Measurements from ENCODE around the gene OTOP2.

The OTOP2 gene

DNA sequence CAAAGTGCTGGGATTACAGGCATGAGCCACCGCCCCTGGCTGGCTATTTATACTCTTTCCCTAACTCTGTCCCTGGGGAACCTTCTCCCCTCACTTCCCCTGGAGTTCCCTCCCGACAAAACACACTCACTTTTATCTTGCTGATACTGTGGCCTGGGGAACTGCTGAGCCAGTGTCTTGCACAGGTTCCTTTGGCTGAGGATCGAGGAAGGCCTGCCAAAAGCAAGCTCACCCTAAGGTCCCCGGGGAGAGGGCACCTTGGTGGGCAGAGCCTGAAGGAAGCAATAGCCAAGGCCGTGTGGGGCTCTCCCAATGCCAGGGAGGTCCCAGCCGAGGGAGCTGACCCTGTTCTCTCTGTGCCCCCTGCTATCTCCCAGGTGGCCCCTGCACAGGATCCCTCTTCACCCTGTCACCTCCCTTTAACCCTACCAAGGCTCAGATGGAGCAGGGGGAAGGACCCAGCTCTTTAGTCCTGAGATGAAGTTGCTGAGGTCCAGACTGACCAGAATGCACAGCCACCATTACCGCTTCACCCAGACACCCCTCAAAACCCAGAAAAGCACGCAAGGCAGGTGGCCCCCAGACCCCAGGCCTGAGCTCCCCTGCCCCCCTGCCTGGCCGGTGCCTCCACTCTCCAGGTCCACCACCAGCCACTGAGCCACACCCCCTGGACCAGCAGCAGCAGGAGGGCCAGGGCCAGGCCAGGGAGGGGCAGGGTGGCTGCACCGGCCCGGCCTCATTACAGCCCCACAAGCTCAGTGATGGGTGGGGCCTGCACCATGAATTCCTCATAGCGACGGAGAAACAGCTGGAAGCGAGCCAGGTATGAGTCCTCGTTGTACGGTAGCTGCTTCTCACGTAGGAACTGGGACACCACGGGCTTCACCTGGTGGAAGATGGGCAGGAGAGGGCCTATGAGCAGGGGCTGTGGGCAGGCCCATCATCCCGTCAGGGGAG, 46.2 kb upstream of the OTOP2 start:
- TF ChIP-seq CTCF (IDR thresholded peaks at IDR 0.05): no peak
- Histone ChIP-seq H3K27me3 (ENCODE audit: control insufficient read depth, insufficient read depth, low read length) (no peaks in the 10 kb centered on the region), H3K9ac (no peak overlapping the region), H3K9me3 (ENCODE audit: control insufficient read depth, low read length) (no peaks in the 10 kb centered on the region), H3K27ac (peak overlapping the region; percentile 54), H2AFZ (peak overlapping the region; percentile 85), H3K79me2 (no peaks in the 10 kb centered on the region), H3K36me3 (ENCODE audit: control insufficient read depth, insufficient read depth, low read length) (no peaks in the 10 kb centered on the region), H3K4me1 (peaks cover 15% of the 10 kb centered on the region), H3K4me2 (ENCODE audit: low read length) (no peak overlapping the region), H3K4me3 (ENCODE audit: low read depth, low read length) (no peak overlapping the region)

GRCh38 chr17:74878658-74879057, 45.4 kb upstream of the OTOP2 start:
- Histone ChIP-seq H3K4me3 (ENCODE audit: low read depth, low read length) (no peak overlapping the region), H2AFZ (peak overlapping the region; percentile 85), H3K9me3 (ENCODE audit: control insufficient read depth, low read length) (no peaks in the 10 kb centered on the region), H3K9ac (no peak overlapping the region), H3K27me3 (ENCODE audit: control insufficient read depth, insufficient read depth, low read length) (no peaks in the 10 kb centered on the region), H3K4me1 (peaks cover 15% of the 10 kb centered on the region), H3K79me2 (no peaks in the 10 kb centered on the region), H3K4me2 (ENCODE audit: low read length) (no peak overlapping the region), H3K36me3 (ENCODE audit: control insufficient read depth, insufficient read depth, low read length) (no peaks in the 10 kb centered on the region), H3K27ac (no peak overlapping the region)
- no peak for TF ChIP-seq CTCF (IDR thresholded peaks at IDR 0.05)

- no peak overlapping the region for H3K9ac ChIP-seq
- H3K9me3 ChIP-seq (ENCODE audit: control insufficient read depth, low read length): no peaks in the 10 kb centered on the region
- no peak overlapping the region for H3K4me2 ChIP-seq (ENCODE audit: low read length)
- no peaks in the 10 kb centered on the region for H3K27me3 ChIP-seq (ENCODE audit: control insufficient read depth, insufficient read depth, low read length)
- H3K4me3 ChIP-seq (ENCODE audit: low read depth, low read length): no peak overlapping the region
- no peaks in the 10 kb centered on the region for H3K79me2 ChIP-seq
- H3K4me1 ChIP-seq: peaks cover 11% of the 10 kb centered on the region
- H2AFZ ChIP-seq: no peak overlapping the region
- no peaks in the 10 kb centered on the region for H3K36me3 ChIP-seq (ENCODE audit: control insufficient read depth, insufficient read depth, low read length)
- TF ChIP-seq CTCF (IDR thresholded peaks at IDR 0.05): no peak
- no peak overlapping the region for H3K27ac ChIP-seq
Measured at GRCh38 chr17:74879308-74879707, 44.8 kb upstream of the OTOP2 start.

DNA sequence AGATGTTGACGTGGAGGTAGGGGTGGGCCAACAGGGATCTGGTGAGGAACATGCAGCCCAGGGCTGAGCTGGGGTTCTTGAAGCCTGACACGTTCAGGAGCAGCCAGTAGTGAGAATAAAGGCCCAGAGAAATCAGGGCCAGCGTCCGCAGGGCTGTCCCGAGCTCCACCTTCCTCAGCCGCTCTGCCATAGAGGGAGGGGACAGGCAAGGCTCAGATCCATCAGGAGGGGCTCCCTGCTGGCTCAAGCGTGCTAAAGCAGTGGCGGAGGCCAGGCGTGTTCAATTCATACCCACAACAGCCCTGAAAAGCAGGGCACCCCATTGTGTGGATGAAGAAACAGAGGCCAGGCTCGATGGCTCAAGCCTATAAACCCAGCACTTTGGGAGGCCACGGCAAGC, 43.0 kb upstream of the OTOP2 start:
- Histone ChIP-seq H3K27me3 (ENCODE audit: control insufficient read depth, insufficient read depth, low read length) (no peaks in the 10 kb centered on the region), H3K79me2 (no peaks in the 10 kb centered on the region)
- TF ChIP-seq CTCF (IDR thresholded peaks at IDR 0.05): no peak

More for the DNA sequence above, 43.0 kb upstream of the OTOP2 start:
- Histone ChIP-seq H2AFZ (no peak overlapping the region), H3K36me3 (ENCODE audit: control insufficient read depth, insufficient read depth, low read length) (no peaks in the 10 kb centered on the region), H3K9me3 (ENCODE audit: control insufficient read depth, low read length) (no peaks in the 10 kb centered on the region), H3K4me2 (ENCODE audit: low read length) (no peak overlapping the region), H3K27ac (no peak overlapping the region), H3K4me1 (peaks cover 11% of the 10 kb centered on the region), H3K9ac (no peak overlapping the region), H3K4me3 (ENCODE audit: low read depth, low read length) (no peak overlapping the region)
